Hippocampal formation (tissue), 2 donors: Measurements from ENCODE around the gene AGPAT4.

ENCODE experiments used
- DNase-seq, 2 donors: peaks; one replicate each; lab custom pipeline; 2025; lab: John Stamatoyannopoulos, UW

Gene AGPAT4

DNA sequence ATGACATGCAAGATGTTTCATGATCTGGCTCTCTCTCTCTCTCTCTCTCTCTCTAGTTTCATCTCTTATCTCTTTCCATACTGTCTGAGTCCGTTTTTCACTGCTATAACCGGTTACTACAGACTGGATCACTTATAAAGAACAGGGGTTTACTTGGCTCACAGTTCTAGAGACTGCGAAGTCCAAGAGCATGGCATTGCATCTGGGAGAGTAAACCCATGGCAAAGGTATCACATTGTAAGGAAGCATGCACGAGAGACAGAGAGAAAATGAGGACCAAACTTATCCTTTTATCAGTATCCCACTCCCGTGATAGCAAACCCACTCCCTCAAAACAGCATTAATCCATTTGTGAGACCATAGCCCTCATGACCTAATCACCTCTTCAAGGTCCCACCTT, 7.2 kb upstream of the AGPAT4 start:
- DNase-seq: no peak

DNA sequence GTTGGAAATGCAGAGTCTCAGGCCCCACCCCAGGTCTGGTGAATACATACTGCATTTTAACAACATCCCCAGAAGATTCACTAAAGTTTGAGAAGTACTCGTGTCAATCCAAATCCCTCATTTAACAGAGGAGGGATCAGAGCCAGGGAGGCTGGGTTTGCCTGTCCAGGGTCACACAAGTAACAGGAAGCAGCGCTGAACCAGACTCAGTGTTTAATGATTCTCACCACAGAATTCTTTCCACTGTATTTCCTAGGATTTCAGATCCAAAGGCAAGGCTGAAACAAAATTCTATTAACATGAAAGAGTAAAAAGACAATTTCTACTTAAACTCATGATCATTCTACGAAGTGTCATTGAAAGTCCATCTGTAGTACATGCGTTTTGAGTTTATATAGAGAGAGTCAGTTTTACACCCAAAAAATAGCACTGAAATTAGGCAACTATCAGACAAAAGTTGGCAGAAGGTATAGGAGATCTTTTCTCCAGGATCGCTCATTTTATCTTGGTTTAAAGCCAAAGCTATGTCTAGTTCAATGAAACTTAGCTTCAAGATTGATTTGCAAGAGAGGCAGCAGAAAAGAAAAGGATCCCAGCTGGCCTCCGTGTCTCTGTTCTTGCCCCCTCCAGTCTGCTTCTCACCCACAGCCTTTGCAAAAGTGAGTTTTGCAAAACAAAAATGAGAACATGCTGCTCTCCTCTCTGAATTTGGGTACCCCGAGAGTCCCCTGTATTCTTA, 6.0 kb upstream of the AGPAT4 start:
- DNase-seq: no peak

DNA sequence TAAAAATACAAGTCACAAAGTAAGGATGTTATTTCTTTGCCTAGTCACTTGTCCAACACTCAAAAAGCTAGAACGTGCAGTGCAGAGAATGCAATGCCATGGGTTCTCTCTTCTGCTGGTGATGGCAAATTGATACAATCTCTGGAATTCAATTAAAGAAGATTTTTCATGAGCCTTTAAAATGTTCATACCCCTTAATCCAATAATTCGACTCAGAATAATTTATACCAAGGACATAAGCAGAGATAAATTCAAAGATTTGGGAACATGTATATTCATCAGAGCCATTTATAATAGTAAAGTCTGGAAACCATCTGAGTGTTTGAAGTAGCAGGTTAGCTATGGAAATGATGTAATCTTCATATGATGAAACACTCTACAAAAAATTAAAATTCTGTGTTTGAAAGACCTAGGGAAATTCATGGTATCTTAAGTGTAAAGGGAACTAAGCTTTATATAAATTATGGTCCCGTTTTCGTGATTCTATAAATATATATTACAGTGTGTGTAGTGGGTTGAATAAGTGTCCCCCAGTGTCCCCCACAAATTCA, 2.8 kb upstream of the AGPAT4 start:
- DNase-seq: no peak

DNA sequence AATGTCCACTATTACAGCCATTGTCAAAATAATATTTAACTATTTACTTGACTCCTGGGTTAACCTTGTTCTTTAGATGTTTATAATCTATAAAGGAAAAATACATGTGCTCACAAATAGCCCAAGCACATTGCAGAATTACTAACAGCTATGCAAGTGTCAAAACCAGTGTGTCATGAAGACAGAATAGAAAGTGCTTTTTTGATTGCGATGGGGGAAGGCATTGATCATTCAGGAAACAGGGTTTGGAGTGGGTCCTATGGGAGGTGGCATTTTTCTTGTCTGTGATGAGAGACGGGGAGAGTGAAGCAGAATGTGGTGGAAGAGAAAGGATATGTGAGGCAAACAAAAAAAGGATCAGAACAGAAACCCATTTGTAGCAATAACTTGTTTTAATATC, 1.0 kb upstream of the AGPAT4 start:
- DNase-seq: no peak

DNA sequence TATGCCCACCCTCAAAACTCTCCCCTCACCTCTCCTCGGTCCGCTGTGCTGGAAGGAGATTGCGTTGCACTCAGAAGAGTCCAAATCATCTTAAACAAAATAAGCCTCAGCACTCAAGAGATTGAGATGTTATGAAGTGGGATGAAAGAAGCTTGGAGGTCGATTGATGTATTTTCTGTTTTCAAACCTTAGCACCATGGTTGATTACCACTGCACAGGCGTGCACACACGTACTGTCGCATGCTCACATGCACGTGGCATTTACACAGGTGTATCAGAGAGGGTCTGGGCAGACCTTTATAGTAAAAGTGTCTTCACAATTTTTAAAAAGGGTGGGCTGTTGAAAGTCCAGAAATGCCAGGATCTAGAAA, 612 bp upstream of the AGPAT4 start:
- peak in 1 of 2 donors; percentile 28 for DNase-seq

DNA sequence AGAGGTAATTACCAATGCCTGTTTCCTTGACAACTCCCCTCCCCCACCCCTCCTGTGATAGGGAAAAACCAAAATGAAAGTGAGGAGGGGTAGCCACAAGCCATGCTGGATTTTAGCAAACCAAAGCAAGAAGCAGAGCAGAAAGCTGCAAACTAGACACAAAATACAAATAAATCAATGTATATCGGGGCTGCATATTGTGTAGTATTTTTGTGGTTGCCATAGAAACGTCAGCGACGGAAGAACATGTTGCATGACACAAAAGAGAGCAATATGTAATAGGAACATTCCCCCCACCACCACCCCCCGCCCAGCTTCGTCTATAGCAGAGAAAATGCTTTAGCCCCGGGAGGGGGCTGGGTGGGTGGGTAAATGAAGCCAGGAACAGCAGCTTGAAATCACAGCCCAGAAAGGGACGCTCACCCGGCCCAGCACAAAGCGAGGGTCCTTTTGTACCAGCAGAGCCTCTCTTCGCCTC, 548 bp downstream of the AGPAT4 start:
- DNase-seq: no peak

DNA sequence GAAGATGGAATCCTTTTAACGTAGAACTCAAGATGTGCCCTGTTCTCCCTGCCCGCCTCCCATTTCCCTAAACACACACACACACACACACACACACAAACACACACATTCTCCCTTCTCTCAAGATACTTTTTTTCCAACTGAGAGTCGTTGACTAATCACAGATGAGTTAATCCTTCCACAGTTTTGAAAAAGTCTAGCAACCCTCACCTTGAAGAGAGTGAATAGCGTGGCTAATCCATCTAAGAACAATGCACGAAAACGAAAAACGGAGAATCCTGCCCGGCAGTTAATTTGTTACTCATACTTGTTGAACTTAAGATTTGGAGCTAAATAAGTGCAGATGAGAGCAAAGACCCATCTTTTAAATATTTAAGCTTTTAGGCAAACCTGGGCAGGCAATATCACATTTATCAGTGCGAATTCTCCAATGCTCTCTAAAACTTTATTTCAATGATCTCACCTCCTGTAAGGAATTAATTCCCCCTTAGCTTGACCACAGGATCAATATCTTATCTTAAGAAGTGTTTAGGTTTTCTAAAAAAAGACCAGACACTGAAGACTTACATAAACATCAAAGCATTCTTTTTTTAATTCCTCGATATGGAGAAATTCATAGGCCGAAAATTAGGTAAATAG, 1.1 kb downstream of the AGPAT4 start:
- no peak for DNase-seq

DNA sequence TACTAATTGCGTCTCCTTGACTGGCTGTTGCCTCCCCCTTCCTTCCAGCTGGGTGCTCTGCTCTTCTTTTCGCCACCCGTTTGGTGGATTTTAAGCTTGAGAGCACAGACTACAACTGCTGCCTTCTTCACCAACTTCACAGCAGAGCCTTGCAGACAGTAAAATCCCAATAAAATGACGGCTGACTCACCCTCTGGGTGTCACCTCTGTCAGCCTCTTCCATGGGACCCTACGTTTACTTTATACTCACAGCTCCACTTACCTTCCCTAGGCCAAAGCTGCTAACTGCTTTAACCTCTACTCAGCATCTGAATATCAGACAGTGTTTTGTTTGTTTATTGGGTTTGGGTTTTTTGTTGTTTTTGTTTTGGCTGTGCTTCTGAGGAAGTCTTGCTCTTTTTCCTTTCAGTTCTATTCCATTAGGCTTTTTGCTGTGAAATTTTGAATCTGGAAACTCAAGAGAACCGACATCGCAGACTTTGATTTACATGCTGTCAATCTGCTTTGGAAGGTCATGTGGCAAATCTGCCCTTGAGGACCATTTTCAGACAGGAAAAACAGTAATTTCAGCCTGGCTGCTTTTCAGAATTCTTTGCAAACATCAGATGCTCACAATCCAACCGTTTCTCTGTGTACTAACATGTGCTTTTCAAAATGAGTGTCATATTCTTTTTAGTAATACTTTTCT, 2.4 kb downstream of the AGPAT4 start:
- DNase-seq: peak in 1 of 2 donors; percentile 50

- DNase-seq: no peak
These were observed 3.7 kb downstream of the AGPAT4 start for GRCh38 chr6:161270116-161270515.

GRCh38 chr6:161269310-161269709, 4.6 kb downstream of the AGPAT4 start:
- no peak for DNase-seq

DNA sequence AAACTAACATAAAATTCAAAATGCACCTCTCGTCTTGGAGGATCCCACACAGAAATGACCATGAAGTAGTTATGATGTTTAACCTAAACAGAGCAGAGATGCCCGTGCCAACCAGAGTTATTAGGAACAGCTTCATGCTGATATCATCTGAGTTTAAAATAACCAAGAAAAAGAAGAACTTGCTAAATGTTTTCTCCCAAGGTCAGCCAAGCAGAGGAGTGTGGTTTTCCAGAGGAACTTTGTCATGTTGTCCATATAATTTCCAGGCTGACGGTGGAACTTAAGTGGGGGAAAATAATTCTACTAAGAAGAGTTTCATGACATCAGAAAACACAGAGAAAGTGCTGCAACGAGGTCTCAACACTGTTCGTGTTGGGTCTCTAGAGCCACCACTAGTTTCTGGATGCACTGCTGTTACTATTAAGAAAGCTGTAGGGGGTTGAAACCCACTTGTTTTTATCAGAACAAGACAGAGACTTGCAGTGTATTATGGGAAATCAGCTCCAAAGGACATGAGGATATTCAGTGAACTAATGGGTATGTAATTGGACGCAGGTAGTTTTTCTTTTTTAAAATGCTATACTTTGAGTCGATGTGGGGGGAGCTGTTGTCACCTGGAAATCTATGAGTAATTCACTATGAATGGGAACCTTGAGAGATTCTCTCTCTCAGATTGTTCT, 5.2 kb downstream of the AGPAT4 start:
- no peak for DNase-seq

GRCh38 chr6:161266513-161267230, 7.2 kb downstream of the AGPAT4 start:
- DNase-seq: no peak

GRCh38 chr6:161265975-161266374, 7.9 kb downstream of the AGPAT4 start:
- DNase-seq: no peak

DNA sequence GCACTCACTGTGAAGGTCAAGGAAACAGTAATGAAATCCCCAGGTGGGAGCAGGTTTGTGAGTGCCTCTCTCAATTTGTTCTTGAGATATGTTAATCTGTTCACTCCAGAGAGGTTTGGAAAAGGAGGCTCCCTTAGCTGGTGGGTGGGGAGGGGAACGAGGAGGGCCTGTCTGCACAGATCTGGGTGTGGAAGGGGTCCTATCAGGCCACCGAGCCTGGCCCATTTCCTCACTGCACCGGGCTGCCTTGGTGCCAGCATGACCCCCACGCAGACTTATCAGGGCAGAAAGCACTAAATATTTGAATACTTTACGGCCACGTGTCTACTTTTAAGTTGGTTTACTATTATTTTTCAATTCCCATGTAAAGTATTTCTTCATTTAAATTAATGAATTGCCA, 8.3 kb downstream of the AGPAT4 start:
- DNase-seq: no peak

GRCh38 chr6:161264181-161264580, 9.7 kb downstream of the AGPAT4 start:
- no peak for DNase-seq

DNA sequence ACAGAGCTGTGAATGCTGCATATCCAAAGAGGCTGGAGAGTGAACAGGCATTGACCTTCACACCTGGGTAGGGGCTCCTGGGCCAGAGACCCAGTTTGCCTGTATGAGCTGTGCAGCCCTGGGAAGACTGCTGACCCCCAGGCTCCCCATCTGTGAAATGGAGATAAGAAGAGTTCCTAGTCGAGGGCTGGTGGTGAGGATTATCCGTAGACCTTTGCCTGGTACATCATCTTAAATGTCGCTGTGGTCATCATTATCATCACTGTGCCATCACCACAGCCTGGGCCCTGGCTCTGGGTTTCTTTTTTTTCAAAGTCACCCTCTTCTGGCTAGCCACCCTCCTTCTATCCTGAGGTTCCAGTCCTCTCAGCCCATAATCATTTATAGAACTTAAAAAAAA, 12.0 kb downstream of the AGPAT4 start:
- DNase-seq: no peak

- no peak for DNase-seq
These were observed 12.5 kb downstream of the AGPAT4 start for GRCh38 chr6:161261325-161261724.

GRCh38 chr6:161259302-161259701, 14.6 kb downstream of the AGPAT4 start:
- DNase-seq: no peak

GRCh38 chr6:161257793-161258457, 15.9 kb downstream of the AGPAT4 start:
- DNase-seq: no peak

DNA sequence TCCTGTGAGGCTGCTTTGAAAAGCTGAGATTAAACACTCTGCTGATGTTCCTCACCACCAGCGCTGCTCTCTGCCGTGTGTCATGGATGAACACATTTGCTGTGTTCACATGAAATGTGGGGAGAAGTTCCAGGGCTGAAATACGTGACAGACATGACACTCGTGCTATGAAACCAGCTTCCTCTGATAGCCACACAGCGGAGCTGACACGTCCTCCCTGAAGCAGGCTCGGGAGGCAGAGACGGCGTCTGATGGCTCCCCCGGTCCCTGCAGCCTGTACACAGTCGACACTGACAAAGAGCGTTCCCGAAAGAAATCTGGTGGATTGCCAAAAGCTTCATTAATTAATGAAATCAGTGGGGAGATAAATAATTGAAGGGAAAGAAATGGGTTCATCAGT, 17.5 kb downstream of the AGPAT4 start:
- peak in 1 of 2 donors; percentile 53 for DNase-seq

DNA sequence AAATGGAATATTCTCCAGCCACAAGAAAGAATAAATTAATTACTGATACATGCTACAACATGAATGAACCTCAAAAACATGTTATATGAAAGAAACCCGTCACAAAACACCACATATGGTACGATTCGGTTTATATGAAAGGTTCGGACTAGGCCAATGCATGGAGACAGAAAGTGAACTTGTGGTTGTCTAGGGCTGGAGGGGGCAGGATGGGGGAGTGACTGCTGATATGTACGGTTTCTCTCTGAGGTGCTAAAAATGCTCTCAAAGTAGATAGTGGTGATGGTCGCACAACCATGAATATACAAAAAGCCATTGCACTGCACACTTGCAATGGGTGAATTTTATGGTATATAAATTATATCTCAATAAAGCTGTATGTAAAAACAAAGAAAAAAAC, 18.3 kb downstream of the AGPAT4 start:
- no peak for DNase-seq
